Heart right ventricle (tissue), 16 donors: Measurements from ENCODE around the gene BMPR1A. TPM values are rescaled to one million over a fixed set of nuclear protein-coding genes. Genes with fewer than 3 reads are reported as not detected.

ENCODE experiments used
- ATAC-seq, 8 donors: fragments of 200-7000 bp; cut with Tn5 transposase; one replicate each; pipeline ENCODE4 v1.9.1; 2020; ENCODE audit warnings: mild to moderate bottlenecking in 8 of 8, moderate library complexity in 8 of 8, moderate number of reproducible peaks in 1 of 8
- DNase-seq, 2 donors: peaks; one replicate each; pipeline ENCODE4 v3.0.0-alpha.2; 2020
- H3K27ac ChIP-seq, 10 donors: fragments of 200-600 bp; sonication (generic) in 2 of 10; one replicate each; pipeline versions ENCODE4 v1.5.0 to v1.8.0; 2020 to 2022; ENCODE audit warnings: mild to moderate bottlenecking in 3 of 10
- H3K27me3 ChIP-seq, 7 donors: fragments of 200-600 bp; one replicate each; pipeline ENCODE4 v1.8.0; 2021 to 2022; ENCODE audit warnings: mild to moderate bottlenecking in 2 of 7
- H3K36me3 ChIP-seq, 9 donors: fragments of 200-600 bp; sonication (generic) in 1 of 9; one replicate each; pipeline versions ENCODE4 v1.5.0 to v1.8.0; 2020 to 2022; ENCODE audit warnings: mild to moderate bottlenecking in 2 of 9
- H3K4me1 ChIP-seq, 9 donors: fragments of 200-600 bp; sonication (generic) in 1 of 9; one replicate each; pipeline versions ENCODE4 v1.5.0 to v1.8.0; 2020 to 2022; ENCODE audit warnings: mild to moderate bottlenecking in 4 of 9
- H3K4me3 ChIP-seq, 10 donors: fragments of 200-600 bp; sonication (generic) in 2 of 10; one replicate each; pipeline versions ENCODE4 v1.5.0 to v1.8.0; 2020 to 2022; ENCODE audit warnings: mild to moderate bottlenecking in 7 of 10, moderate library complexity in 2 of 10
- H3K9me3 ChIP-seq, 11 donors: fragments of 200-600 bp in 10 of 11; sonication (generic) in 2 of 11; one replicate each; pipeline versions ENCODE4 v1.5.0 to v1.8.0; 2013 to 2022; ENCODE audit warnings: mild to moderate bottlenecking in 2 of 11, control low read depth in 1 of 11, moderate library complexity in 1 of 11
- CTCF ChIP-seq, 9 donors: fragments of 200-600 bp; sonication (generic) in 2 of 9; IDR thresholded peaks; one replicate each; pipeline versions ENCODE4 v1.5.0 to v1.8.0; 2021 to 2022; ENCODE audit warnings: antibody characterized with exemption in 9 of 9, mild to moderate bottlenecking in 5 of 9, moderate library complexity in 1 of 9
- WGBS, 2 donors: extraction: QIAGEN DNeasy Blood & Tissue Kit; methylation state at CpG; one replicate each; pipeline ENCODE4 v1.1.7; 2013; ENCODE audit warnings: inconsistent platforms in 1 of 2; 5-methylcytosine and 5-hydroxymethylcytosine counted together
- intact Hi-C, 10 donors: fragments of 100-400 bp; cut with DNase I; formaldehyde crosslinking; loops; one replicate each; pipeline versions ENCODE4 v1.11.1 to v1.14.2; 2022
- polyA plus RNA-seq, 2 donors: library from polyadenylated mRNA; stranded (reverse); fragments of 200-250 nt; gene quantifications; one replicate each; pipeline ENCODE4 v1.2.3, GENCODE V29; 2013
- total RNA-seq, 10 donors: library from RNA; stranded (reverse); fragmentation: NEBNext Ultra II Directional in 3 of 10; extraction: Animal tissue kit (Norgen Biotek cat#: 25700) in 3 of 10; gene quantifications; one replicate each; pipeline versions ENCODE4 v1.2.1 to v1.2.4, GENCODE V29; 2021 to 2023
- donor health status: Arrhythmogenic right ventricular cardiomyopathy.
- donor health status: ischemic (EF 13 %, LVEDD 7.1; RV severe dilation, severe dysfunction).
- donor health status: healthy with polysubstance abuse.
- donor health status: DM: no; HTN: yes; CAD: no.
- donor health status: DM: no; HTN: no; CAD: no.
- donor health status: ischemic (EF 25% LVEDD 6.9; RV normal size, moderate dysfunction).
- donor health status: ischemic (EF 25% LVEDD 5.7; RV mildly dilated, moderate dysfunction).
- donor health status: healthy.
- donor health status: DM: yes; HTN: yes; CAD: no.
- donor health status: Ischemic cardiomyopathy.
- donor health status: ischemic (EF 35%, LVEDD 5.7; RV mildly dilated, moderate dysfunction).
- donor health status: nonischemic (EF 11% LVEDD 7.7; RV severe dilation, severe dysfunction).
- donor health status: DM: yes; HTN: yes; CAD: no.
- donor health status: PGD.
- donor health status: ischemic (EF 29% LVEDD 5.4; RV normal size, mild dysfunction).
- donor health status: nonischemic (EF 23%, LVEDD 6.1; RV moderate dilation, normal function).

Gene BMPR1A
- total and polyA plus RNA-seq, 12 donors: 6.7 to 69.0 (median 45.6) TPM

GRCh38 chr10:86872757-86873156, 116.3 kb downstream of the BMPR1A start:
- 16 to 24% methylated on average over 4 of the region's 4 CpGs for WGBS, 2 donors
- Histone ChIP-seq H3K27me3 (peaks cover 0 to 10% (median 0%) of the 10 kb centered on the region in 7 donors), H3K27ac (peak overlapping the region in 1 of 10 donors; percentile 38), H3K4me1 (peaks cover 0 to 42% (median 30%) of the 10 kb centered on the region in 9 donors), H3K4me3 (no peak overlapping the region), H3K9me3 (no peaks in the 10 kb centered on the region), H3K36me3 (peaks cover 0 to 17% (median 5%) of the 10 kb centered on the region in 9 donors)
- intact Hi-C loops: no loop called here
- TF ChIP-seq CTCF (IDR thresholded peaks at IDR 0.05): no peak
- ATAC-seq (peak in 7 of 8 donors; percentile 43 to 74 (median 58)), DNase-seq (peak in 1 of 2 donors; percentile 29)

GRCh38 chr10:86876748-86877147, 120.3 kb downstream of the BMPR1A start:
- Histone ChIP-seq H3K9me3 (no peaks in the 10 kb centered on the region), H3K4me3 (no peak overlapping the region), H3K27me3 (peaks cover 0 to 6% (median 3%) of the 10 kb centered on the region in 7 donors), H3K4me1 (peaks cover 0 to 28% (median 18%) of the 10 kb centered on the region in 9 donors), H3K36me3 (peaks cover 0 to 23% (median 5%) of the 10 kb centered on the region in 9 donors), H3K27ac (no peak overlapping the region)
- WGBS, 2 donors: 80 to 87% methylated on average over 2 of the region's 2 CpGs
- TF ChIP-seq CTCF (IDR thresholded peaks at IDR 0.05): no peak
- ATAC-seq: peak in 1 of 8 donors; percentile 35
- DNase-seq: no peak
- intact Hi-C loops: no loop called here

- WGBS, 2 donors: 63 to 67% methylated on average over 3 of the region's 3 CpGs
- Histone ChIP-seq H3K9me3 (no peaks in the 10 kb centered on the region), H3K4me1 (peaks cover 0 to 15% (median 0%) of the 10 kb centered on the region in 9 donors), H3K27me3 (peaks cover 0 to 6% (median 2%) of the 10 kb centered on the region in 7 donors), H3K4me3 (no peak overlapping the region), H3K27ac (no peak overlapping the region), H3K36me3 (peaks cover 0 to 23% (median 5%) of the 10 kb centered on the region in 9 donors)
- no peak for ATAC-seq
- intact Hi-C loops: no loop called here
- DNase-seq: no peak
- TF ChIP-seq CTCF (IDR thresholded peaks at IDR 0.05): no peak
These were observed 122.7 kb downstream of the BMPR1A start for GRCh38 chr10:86878983-86879713.

- 94 to 97% methylated on average over 4 of the region's 4 CpGs for WGBS, 2 donors
- ATAC-seq: no peak
These were observed 124.6 kb downstream of the BMPR1A start for GRCh38 chr10:86880971-86881370.

More at GRCh38 chr10:86880971-86881370, 124.6 kb downstream of the BMPR1A start:
- peaks cover 0 to 15% (median 0%) of the 10 kb centered on the region in 9 donors for H3K4me1 ChIP-seq
- no peak for DNase-seq
- H3K36me3 ChIP-seq: peaks cover 0 to 19% (median 5%) of the 10 kb centered on the region in 9 donors
- no peaks in the 10 kb centered on the region for H3K9me3 ChIP-seq
- H3K4me3 ChIP-seq: no peak overlapping the region
- no peak overlapping the region for H3K27ac ChIP-seq
- H3K27me3 ChIP-seq: peaks cover 0 to 3% (median 0%) of the 10 kb centered on the region in 7 donors
- TF ChIP-seq CTCF (IDR thresholded peaks at IDR 0.05): no peak
- intact Hi-C loops: loop anchor here in 1 of 10 donors (10.0 kb wide), 1 partner anchor 126 kb away; the partner anchor contains the start of gene BMPR1A
